Parathyroid adenoma (tissue), 2 donors: ENCODE data around the gene NXNL1.
"Not testable (repeated sequence)": the region's sequence is repeated elsewhere in the genome, so short reads cannot be mapped to it uniquely, and the experiment has no call there.

Experiments used
- H2AFZ ChIP-seq: fragments of 300-600 bp; sonication (generic); one replicate; pipeline ENCODE4 v1.7.0; 2017; ENCODE audit warnings: antibody characterized with exemption, mild to moderate bottlenecking
- H3K27ac ChIP-seq: fragments of 300-600 bp; sonication (generic); one replicate; pipeline ENCODE4 v1.7.0; 2017
- H3K27me3 ChIP-seq: fragments of 300-600 bp; sonication (generic); one replicate; pipeline ENCODE4 v1.7.0; 2017; ENCODE audit warnings: low read length; ENCODE audit not compliant: control insufficient read depth, insufficient read depth
- H3K36me3 ChIP-seq: fragments of 300-600 bp; sonication (generic); one replicate; pipeline ENCODE4 v1.7.0; 2017; ENCODE audit warnings: low read length; ENCODE audit not compliant: control insufficient read depth, insufficient read depth
- H3K4me1 ChIP-seq: fragments of 300-600 bp; sonication (generic); one replicate; pipeline ENCODE4 v1.7.0; 2017; ENCODE audit warnings: control low read depth
- H3K4me2 ChIP-seq: fragments of 300-600 bp; sonication (generic); one replicate; pipeline ENCODE4 v1.7.0; 2017; ENCODE audit warnings: low read length
- H3K4me3 ChIP-seq: fragments of 300-600 bp; sonication (generic); one replicate; pipeline ENCODE4 v1.7.0; 2017; ENCODE audit warnings: low read depth, low read length
- H3K79me2 ChIP-seq: fragments of 300-600 bp; sonication (generic); one replicate; pipeline ENCODE4 v1.7.0; 2017; ENCODE audit warnings: control low read depth
- H3K9ac ChIP-seq: fragments of 300-600 bp; sonication (generic); one replicate; pipeline ENCODE4 v1.7.0; 2017; ENCODE audit warnings: mild to moderate bottlenecking
- H3K9me3 ChIP-seq: fragments of 300-600 bp; sonication (generic); one replicate; pipeline ENCODE4 v1.7.0; 2017; ENCODE audit warnings: low read length; ENCODE audit not compliant: control insufficient read depth
- TF ChIP-seq, protein P1 (sequence below): fragments of 300-600 bp; sonication (generic); IDR thresholded peaks from one replicate; pipeline ENCODE4 v1.7.0; 2017; ENCODE audit warnings: antibody characterized with exemption, mild to moderate bottlenecking
- donor health status: primary hyperparathyroidism.

NXNL1 gene, protein sequence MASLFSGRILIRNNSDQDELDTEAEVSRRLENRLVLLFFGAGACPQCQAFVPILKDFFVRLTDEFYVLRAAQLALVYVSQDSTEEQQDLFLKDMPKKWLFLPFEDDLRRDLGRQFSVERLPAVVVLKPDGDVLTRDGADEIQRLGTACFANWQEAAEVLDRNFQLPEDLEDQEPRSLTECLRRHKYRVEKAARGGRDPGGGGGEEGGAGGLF

DNA sequence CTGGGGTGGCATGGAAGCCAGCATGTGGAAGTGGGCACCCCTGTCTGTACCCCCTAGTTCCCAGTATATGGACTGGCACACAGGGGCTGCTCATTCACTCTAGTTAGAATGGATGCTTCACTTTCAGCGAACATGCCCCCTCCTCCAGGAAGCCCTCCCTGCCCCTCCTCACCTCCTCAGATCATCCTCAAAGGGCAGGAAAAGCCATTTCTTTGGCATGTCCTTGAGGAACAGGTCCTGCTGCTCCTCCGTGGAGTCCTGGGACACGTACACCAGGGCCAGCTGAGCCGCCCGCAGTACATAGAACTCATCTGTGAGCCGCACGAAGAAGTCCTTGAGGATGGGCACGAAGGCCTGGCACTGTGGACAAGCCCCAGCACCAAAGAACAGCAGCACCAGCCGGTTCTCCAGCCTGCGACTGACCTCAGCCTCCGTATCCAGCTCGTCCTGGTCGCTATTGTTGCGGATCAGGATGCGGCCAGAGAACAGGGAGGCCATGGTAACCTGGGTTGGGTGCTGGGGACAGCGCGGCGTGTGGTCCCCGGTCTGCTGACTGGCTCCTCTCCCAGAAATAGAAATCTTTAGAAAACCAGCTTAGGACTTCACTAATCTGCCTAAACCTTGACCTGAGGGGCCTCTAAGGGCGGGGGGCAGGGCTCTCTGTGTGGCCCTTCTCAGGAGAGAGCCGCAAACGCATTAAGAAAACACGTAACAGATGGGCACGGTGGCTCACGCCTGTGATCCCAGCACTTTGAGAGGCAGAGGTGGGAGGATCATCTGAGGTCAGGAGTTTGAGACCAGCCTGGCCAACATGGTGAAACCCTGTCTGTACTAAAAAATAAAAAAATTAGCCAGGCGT is at the start of gene NXNL1:
NXNL1 (minus strand) TSS at position 555 of the 859 bp plus-strand sequence; CDS start at position 498, 57 bp downstream.
- H3K9me3 ChIP-seq, result no peaks in the 10 kb centered on the region
- H3K4me3 ChIP-seq, result no peak within 1 kb of the TSS
- TF ChIP-seq, protein P1, sequence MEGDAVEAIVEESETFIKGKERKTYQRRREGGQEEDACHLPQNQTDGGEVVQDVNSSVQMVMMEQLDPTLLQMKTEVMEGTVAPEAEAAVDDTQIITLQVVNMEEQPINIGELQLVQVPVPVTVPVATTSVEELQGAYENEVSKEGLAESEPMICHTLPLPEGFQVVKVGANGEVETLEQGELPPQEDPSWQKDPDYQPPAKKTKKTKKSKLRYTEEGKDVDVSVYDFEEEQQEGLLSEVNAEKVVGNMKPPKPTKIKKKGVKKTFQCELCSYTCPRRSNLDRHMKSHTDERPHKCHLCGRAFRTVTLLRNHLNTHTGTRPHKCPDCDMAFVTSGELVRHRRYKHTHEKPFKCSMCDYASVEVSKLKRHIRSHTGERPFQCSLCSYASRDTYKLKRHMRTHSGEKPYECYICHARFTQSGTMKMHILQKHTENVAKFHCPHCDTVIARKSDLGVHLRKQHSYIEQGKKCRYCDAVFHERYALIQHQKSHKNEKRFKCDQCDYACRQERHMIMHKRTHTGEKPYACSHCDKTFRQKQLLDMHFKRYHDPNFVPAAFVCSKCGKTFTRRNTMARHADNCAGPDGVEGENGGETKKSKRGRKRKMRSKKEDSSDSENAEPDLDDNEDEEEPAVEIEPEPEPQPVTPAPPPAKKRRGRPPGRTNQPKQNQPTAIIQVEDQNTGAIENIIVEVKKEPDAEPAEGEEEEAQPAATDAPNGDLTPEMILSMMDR, result no peak
- H3K9ac ChIP-seq, result no peak within 1 kb of the TSS
- no peaks in the 10 kb centered on the region for H3K36me3 ChIP-seq
- no peak within 1 kb of the TSS for H3K27ac ChIP-seq
- no peak within 1 kb of the TSS for H3K4me2 ChIP-seq
- no peaks in the 10 kb centered on the region for H3K27me3 ChIP-seq
- no peak within 1 kb of the TSS for H2AFZ ChIP-seq
- H3K79me2 ChIP-seq, result no peaks in the 10 kb centered on the region
- no peaks in the 10 kb centered on the region for H3K4me1 ChIP-seq

- H3K9ac ChIP-seq, H3K27ac ChIP-seq: not testable (repeated sequence)
Observed at GRCh38 chr19:17508558-17508933, 47.8 kb upstream of the NXNL1 start.

DNA sequence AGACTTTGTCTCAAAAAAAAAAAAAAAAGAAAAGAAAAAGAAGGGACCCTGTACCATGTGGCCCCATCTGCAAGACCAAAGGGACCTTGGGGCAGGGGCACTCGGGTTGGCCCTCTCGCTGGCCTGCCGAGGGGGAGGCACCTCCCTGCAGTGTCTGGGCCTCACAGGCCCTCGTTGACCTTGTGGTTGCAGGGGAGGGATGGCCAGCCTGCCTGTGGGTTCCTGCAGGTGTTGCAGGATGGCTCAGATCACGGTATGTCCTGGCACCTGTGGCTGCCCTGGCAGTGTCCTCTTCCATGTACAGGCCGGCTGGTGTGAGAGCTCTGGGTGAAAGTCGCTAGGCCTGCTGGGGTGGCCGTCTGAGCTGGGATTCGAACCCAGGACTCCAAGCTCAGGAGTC is 46.0 kb upstream of the NXNL1 start:
- H3K27me3 ChIP-seq, result no peaks in the 10 kb centered on the region
- H3K36me3 ChIP-seq, result no peaks in the 10 kb centered on the region
- no peak overlapping the region for H3K4me3 ChIP-seq
- peaks cover 12% of the 10 kb centered on the region for H3K4me1 ChIP-seq
- no peaks in the 10 kb centered on the region for H3K9me3 ChIP-seq
- H3K4me2 ChIP-seq, result no peak overlapping the region
- H3K79me2 ChIP-seq, result peaks cover 6% of the 10 kb centered on the region
- H2AFZ ChIP-seq, result no peak overlapping the region
- H3K9ac ChIP-seq, result no peak overlapping the region
- no peak overlapping the region for H3K27ac ChIP-seq
- TF ChIP-seq, protein P1, result no peak

More at GRCh38 chr19:17508558-17508933, 47.8 kb upstream of the NXNL1 start:
- H2AFZ ChIP-seq, H3K9me3 ChIP-seq, H3K27me3 ChIP-seq, H3K36me3 ChIP-seq, H3K4me2 ChIP-seq, H3K4me3 ChIP-seq, H3K79me2 ChIP-seq: not testable (repeated sequence)
- H3K4me1 ChIP-seq, result peaks cover 12% of the 10 kb centered on the region

DNA sequence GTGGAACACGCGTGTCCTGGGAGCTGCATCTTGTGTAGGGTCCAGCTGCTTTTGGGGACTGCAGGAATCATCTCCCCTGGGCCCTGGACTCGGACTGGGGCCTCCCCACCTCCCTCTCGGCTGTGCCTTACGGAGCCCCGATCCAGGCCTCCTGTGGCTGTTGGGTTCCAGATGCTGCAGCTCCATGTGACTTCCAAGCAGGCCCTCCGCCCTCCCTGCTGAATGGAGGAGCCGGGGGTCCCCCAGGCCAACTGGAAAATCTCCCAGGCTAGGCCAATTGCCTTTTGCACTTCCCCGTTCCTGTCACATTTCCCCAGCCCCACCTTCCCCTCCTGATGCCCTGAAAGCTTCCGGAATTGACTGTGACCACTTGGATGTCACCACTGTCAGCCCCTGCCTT is 44.5 kb upstream of the NXNL1 start:
- Histone ChIP-seq H3K9ac (no peak overlapping the region), H3K27me3 (no peaks in the 10 kb centered on the region), H3K79me2 (peaks cover 8% of the 10 kb centered on the region), H3K27ac (no peak overlapping the region), H3K4me3 (no peak overlapping the region), H3K4me1 (peaks cover 6% of the 10 kb centered on the region), H3K36me3 (no peaks in the 10 kb centered on the region), H3K4me2 (no peak overlapping the region), H3K9me3 (no peaks in the 10 kb centered on the region), H2AFZ (no peak overlapping the region)
- TF ChIP-seq, protein P1, result no peak

DNA sequence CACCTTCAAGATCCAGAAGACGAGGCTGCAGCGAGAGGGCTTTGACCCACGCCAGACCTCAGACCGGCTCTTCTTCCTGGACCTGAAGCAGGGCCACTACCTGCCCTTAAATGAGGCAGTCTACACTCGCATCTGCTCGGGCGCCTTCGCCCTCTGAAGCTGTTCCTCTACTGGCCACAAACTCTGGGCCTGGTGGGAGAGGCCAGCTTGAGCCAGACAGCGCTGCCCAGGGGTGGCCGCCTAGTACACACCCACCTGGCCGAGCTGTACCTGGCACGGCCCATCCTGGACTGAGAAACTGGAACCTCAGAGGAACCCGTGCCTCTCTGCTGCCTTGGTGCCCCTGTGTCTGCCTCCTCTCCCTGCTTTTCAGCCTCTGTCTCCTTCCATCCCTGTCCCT is 43.7 kb upstream of the NXNL1 start:
- TF ChIP-seq, protein P1, result no peak
- no peak overlapping the region for H3K27ac ChIP-seq

More for the DNA sequence above, 43.7 kb upstream of the NXNL1 start:
- no peak overlapping the region for H2AFZ ChIP-seq
- H3K4me3 ChIP-seq, result no peak overlapping the region
- no peak overlapping the region for H3K4me2 ChIP-seq
- peaks cover 3% of the 10 kb centered on the region for H3K4me1 ChIP-seq
- no peaks in the 10 kb centered on the region for H3K36me3 ChIP-seq
- H3K27me3 ChIP-seq, result no peaks in the 10 kb centered on the region
- no peak overlapping the region for H3K9ac ChIP-seq
- no peaks in the 10 kb centered on the region for H3K9me3 ChIP-seq
- H3K79me2 ChIP-seq, result peaks cover 7% of the 10 kb centered on the region
